Peyer's patch (tissue), 4 donors: ENCODE measurements around the gene AP3M1. TPM values are rescaled to one million over a fixed set of nuclear protein-coding genes. Genes with fewer than 3 reads are reported as not detected.
A peak's percentile ranks its signal among the peaks of the same experiment; 100 is the strongest.

Experiments
- DNase-seq, 3 donors: peaks; one replicate each; pipeline ENCODE4 v3.0.0-alpha.2; 2017 to 2019
- H3K27ac ChIP-seq, 4 donors: fragments of 200-600 bp; sonication (generic); one replicate each; pipeline ENCODE4 v1.5.1; 2016 to 2019
- H3K27me3 ChIP-seq, 2 donors: fragments of 200-600 bp; sonication (generic); one replicate each; pipeline ENCODE4 v1.5.1; 2019
- H3K36me3 ChIP-seq, 3 donors: fragments of 200-600 bp; sonication (generic); one replicate each; pipeline ENCODE4 v1.5.1; 2016 to 2019
- H3K4me1 ChIP-seq, 4 donors: fragments of 200-600 bp; sonication (generic); one replicate each; pipeline ENCODE4 v1.5.1; 2016 to 2019
- H3K4me3 ChIP-seq, 4 donors: fragments of 200-600 bp; sonication (generic); 1 replicate in 3 of 4; 2 replicates in 1 of 4; pipeline ENCODE4 v1.5.1; 2016 to 2019; ENCODE audit warnings: mild to moderate bottlenecking in 1 of 4
- H3K9me3 ChIP-seq, 4 donors: fragments of 200-600 bp; sonication (generic); one replicate each; pipeline ENCODE4 v1.5.1; 2016 to 2019; ENCODE audit warnings: mild to moderate bottlenecking in 1 of 4
- CTCF ChIP-seq, 6 experiments: fragments of 450-650 bp in 4 of 6; fragments of 200-600 bp in 2 of 6; sonication (generic) in 1 of 6; IDR thresholded peaks; one replicate each; pipeline ENCODE4 v1.5.1; 2017 to 2019; ENCODE audit warnings: antibody characterized with exemption in 6 of 6, mild to moderate bottlenecking in 3 of 6, moderate library complexity in 1 of 6
- POLR2A ChIP-seq, 2 donors: fragments of 450-650 bp; IDR thresholded peaks; one replicate each; pipeline ENCODE4 v1.5.1; 2017; ENCODE audit warnings: antibody characterized with exemption in 2 of 2, mild to moderate bottlenecking in 2 of 2, moderate library complexity in 2 of 2
- total RNA-seq, 4 donors: library from RNA; depleted of rRNA; stranded (reverse); fragments of >200 nt; gene quantifications; one replicate each; pipeline ENCODE4 v1.1.0, GENCODE V29; 2016

AP3M1 gene
- total RNA-seq, 4 donors from 2014 or later = 17.5 to 23.2 (median 22.0) TPM

DNA sequence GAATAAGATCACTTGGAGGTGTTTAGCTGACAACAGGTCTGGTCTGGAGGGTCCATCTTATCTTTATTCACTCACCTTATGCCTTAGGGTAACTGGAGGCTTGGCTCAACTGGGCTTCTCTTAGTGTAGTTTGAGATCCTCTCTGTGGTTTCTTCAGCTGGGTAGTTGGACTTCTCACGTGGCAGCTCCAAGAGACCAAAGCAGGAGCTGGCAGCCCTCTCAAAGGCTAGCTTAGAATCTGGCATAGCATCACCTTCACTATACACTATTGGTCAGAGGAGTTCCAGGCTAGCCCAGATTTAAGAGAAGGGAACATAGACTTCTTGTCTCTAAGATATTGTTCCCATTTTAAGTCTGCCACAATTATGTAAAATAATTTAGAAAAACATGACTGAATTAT, 16.8 kb upstream of the AP3M1 start:
- no peaks in the 10 kb centered on the region for H3K27me3 ChIP-seq
- no peak overlapping the region for H3K4me3 ChIP-seq
- H3K4me1 ChIP-seq = no peaks in the 10 kb centered on the region
- no peaks in the 10 kb centered on the region for H3K36me3 ChIP-seq
- no peak for DNase-seq
- peak overlapping the region in 1 of 4 donors; percentile 39 for H3K27ac ChIP-seq
- H3K9me3 ChIP-seq = no peaks in the 10 kb centered on the region
- TF ChIP-seq CTCF (IDR thresholded peaks at IDR 0.05) (no peak), POLR2A (IDR thresholded peaks at IDR 0.05) (no peak)

GRCh38 chr10:74165530-74165901, 14.9 kb upstream of the AP3M1 start:
- H3K27me3 ChIP-seq = no peaks in the 10 kb centered on the region
- no peak for DNase-seq
- no peaks in the 10 kb centered on the region for H3K4me1 ChIP-seq
- H3K27ac ChIP-seq = no peak overlapping the region
- H3K36me3 ChIP-seq = no peaks in the 10 kb centered on the region
- no peak overlapping the region for H3K4me3 ChIP-seq
- H3K9me3 ChIP-seq = no peaks in the 10 kb centered on the region
- TF ChIP-seq CTCF (IDR thresholded peaks at IDR 0.05) (no peak), POLR2A (IDR thresholded peaks at IDR 0.05) (no peak)

DNA sequence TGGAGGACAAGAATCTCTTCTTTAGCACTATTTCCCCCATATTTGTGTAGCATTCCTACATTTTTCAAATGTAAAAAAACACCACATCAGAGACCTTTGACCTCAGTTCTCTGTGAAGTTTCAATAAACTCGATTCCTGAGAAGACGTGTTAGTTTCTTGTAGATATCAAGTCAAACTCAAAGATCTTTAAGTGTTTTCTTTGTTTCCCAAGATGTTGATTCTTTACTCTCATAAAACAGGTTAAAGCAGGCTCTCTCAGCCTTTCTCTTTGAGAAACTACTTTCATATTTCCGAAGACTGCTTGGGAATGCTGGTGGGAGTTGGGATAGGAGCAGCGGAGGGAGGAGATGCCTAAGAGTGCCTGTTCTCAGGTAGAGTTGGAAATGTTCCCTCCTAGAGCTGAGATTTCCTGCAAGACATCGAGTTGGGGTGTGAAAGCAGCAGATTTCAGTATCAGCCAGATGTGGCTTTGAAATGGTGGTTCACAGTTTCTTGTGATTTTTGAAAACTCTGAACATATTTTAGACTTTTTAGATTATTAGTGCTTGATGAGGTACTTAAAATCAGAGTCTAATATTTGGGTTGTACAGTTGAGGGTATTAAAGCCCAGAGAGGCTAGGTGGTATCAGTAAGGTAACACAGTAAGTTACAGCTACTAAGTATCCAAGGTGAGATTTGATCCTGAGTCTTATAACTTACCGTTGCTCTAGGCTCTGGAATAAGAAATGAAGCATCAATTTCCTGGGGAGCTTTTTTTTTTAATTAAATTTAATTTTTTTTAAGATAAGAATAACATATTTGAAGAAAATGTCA, 14.3 kb upstream of the AP3M1 start:
- H3K27ac ChIP-seq = peak overlapping the region in 1 of 4 donors; percentile 6
- DNase-seq = no peak

GRCh38 chr10:74163319-74164068, 12.9 kb upstream of the AP3M1 start:
- no peaks in the 10 kb centered on the region for H3K9me3 ChIP-seq
- no peak overlapping the region for H3K4me3 ChIP-seq

More for the DNA sequence above, 14.3 kb upstream of the AP3M1 start:
- no peaks in the 10 kb centered on the region for H3K9me3 ChIP-seq
- no peaks in the 10 kb centered on the region for H3K27me3 ChIP-seq
- TF ChIP-seq POLR2A (IDR thresholded peaks at IDR 0.05) (no peak), CTCF (IDR thresholded peaks at IDR 0.05) (no peak)
- H3K36me3 ChIP-seq = no peaks in the 10 kb centered on the region
- no peaks in the 10 kb centered on the region for H3K4me1 ChIP-seq
- H3K4me3 ChIP-seq = no peak overlapping the region

DNA sequence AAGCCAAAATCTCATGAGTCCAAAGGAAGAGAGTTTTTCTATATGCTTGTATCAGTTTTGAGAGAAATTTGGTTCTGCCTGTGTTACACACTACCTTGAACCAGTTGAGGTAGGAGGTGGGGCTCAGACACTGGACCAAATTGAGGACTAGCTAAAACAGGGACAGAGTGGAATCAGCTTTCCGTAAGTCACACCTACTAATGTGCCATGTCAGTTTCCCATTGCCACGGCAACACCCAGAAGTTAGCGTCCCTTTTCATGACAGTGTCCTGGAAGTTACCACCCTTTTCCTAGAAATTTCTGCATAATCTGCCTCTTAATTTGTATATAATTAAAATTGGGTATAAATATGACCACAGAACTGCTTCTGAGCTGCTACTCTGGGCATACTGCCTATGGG, 9.4 kb upstream of the AP3M1 start:
- Histone ChIP-seq H3K4me3 (no peak overlapping the region), H3K9me3 (no peaks in the 10 kb centered on the region), H3K4me1 (peaks cover 0 to 6% (median 0%) of the 10 kb centered on the region in 4 donors), H3K27me3 (no peaks in the 10 kb centered on the region), H3K27ac (no peak overlapping the region), H3K36me3 (no peaks in the 10 kb centered on the region)
- TF ChIP-seq CTCF (IDR thresholded peaks at IDR 0.05) (no peak), POLR2A (IDR thresholded peaks at IDR 0.05) (no peak)
- no peak for DNase-seq

More at GRCh38 chr10:74163319-74164068, 12.9 kb upstream of the AP3M1 start:
- Histone ChIP-seq H3K27me3 (no peaks in the 10 kb centered on the region), H3K4me1 (no peaks in the 10 kb centered on the region), H3K36me3 (no peaks in the 10 kb centered on the region), H3K27ac (no peak overlapping the region)
- TF ChIP-seq CTCF (IDR thresholded peaks at IDR 0.05) (no peak), POLR2A (IDR thresholded peaks at IDR 0.05) (no peak)
- no peak for DNase-seq
